DMS114 treated with DMSO at 0.1 percent for 48 hours (cell line): ENCODE data around the gene DNHD1.
A peak's percentile ranks its signal among the peaks of the same experiment; 100 is the strongest.

Source experiments
- DNase-seq: peaks from one replicate; lab custom pipeline; 2025; ENCODE audit not compliant: unreplicated experiment; lab: John Stamatoyannopoulos, UW

The DNHD1 gene

GRCh38 chr11:6611092-6611962 is 114.2 kb downstream of the DNHD1 start:
- DNase-seq: no peak

GRCh38 chr11:6611963-6612212 is 114.8 kb downstream of the DNHD1 start:
- DNase-seq: no peak

GRCh38 chr11:6612213-6613041 is 115.3 kb downstream of the DNHD1 start, which contains the start of gene TAF10:
Gene TAF10, minus strand, starts transcription at chr11:6612216. Its CDS starts 27 bp downstream, at chr11:6612189.
- peak; percentile 56 for DNase-seq

GRCh38 chr11:6613496-6613895 is 116.4 kb downstream of the DNHD1 start:
- no peak for DNase-seq

GRCh38 chr11:6614446-6614845 is 117.4 kb downstream of the DNHD1 start:
- DNase-seq: no peak

- DNase-seq: no peak
Observed at GRCh38 chr11:6615046-6615445, 118.0 kb downstream of the DNHD1 start.

- DNase-seq: no peak
Observed at GRCh38 chr11:6615882-6616585, 119.0 kb downstream of the DNHD1 start.

- DNase-seq: no peak
Observed at GRCh38 chr11:6616596-6617250, 119.6 kb downstream of the DNHD1 start.

- DNase-seq: no peak
Observed at GRCh38 chr11:6617315-6617781, 120.3 kb downstream of the DNHD1 start.

- no peak for DNase-seq
Observed at GRCh38 chr11:6618117-6619003, 121.3 kb downstream of the DNHD1 start.

- peak; percentile 81 for DNase-seq
Observed at GRCh38 chr11:6619004-6619745, 122.1 kb downstream of the DNHD1 start, which contains the start of gene TPP1. Gene TPP1, minus strand, starts transcription at chr11:6619422. Its CDS starts 22 bp downstream, at chr11:6619400.

GRCh38 chr11:6620636-6621035 is 123.6 kb downstream of the DNHD1 start:
- DNase-seq: no peak
